Keratinocyte (primary cell): Measurements from ENCODE around the gene POLA1. TPM values are rescaled to one million over a fixed set of nuclear protein-coding genes. Genes with fewer than 3 reads are reported as not detected.

Experiments
- DNase-seq: peaks from one replicate; pipeline ENCODE4 v3.0.0-alpha.2; 2011; ENCODE audit warnings: low read depth, missing footprints, low spot score
- FAIRE-seq: peaks from 2 replicates; lab custom pipeline; 2011; peaks lifted over from hg19 to GRCh38; lab: Jason Lieb, UNC
- H2AFZ ChIP-seq: 2 replicates; pipeline ENCODE4 v1.6.0; 2012; ENCODE audit warnings: low read length, control low read depth, inconsistent platforms; ENCODE audit not compliant: control insufficient read depth
- H3K27ac ChIP-seq: 2 replicates; pipeline ENCODE4 v1.5.1; 2011; ENCODE audit warnings: low read length; ENCODE audit not compliant: control insufficient read depth, insufficient read depth
- H3K27me3 ChIP-seq: 3 replicates; pipeline ENCODE4 v1.6.0; 2011; ENCODE audit warnings: low read length; ENCODE audit not compliant: control insufficient read depth, insufficient read depth; ENCODE audit errors: extremely low read depth
- H3K36me3 ChIP-seq, 2 experiments: 2 replicates in 1 of 2; 3 replicates in 1 of 2; pipeline ENCODE4 v1.5.1; 2011; ENCODE audit warnings: low read length in 2 of 2, mild to moderate bottlenecking in 1 of 2; ENCODE audit not compliant: control insufficient read depth in 2 of 2, insufficient read depth in 2 of 2; ENCODE audit errors: extremely low read depth in 1 of 2
- H3K4me1 ChIP-seq: 3 replicates; pipeline ENCODE4 v1.5.1; 2011; ENCODE audit warnings: low read length; ENCODE audit not compliant: control insufficient read depth, insufficient read depth; ENCODE audit errors: extremely low read depth
- H3K4me2 ChIP-seq: 3 replicates; pipeline ENCODE4 v1.6.0; 2011; ENCODE audit warnings: low read depth, low read length; ENCODE audit not compliant: control insufficient read depth, insufficient read depth; ENCODE audit errors: extremely low read depth
- H3K4me3 ChIP-seq, 3 experiments: fragments of 200-600 bp in 1 of 3; sonication (generic) in 1 of 3; 2 replicates in 2 of 3; 3 replicates in 1 of 3; pipeline ENCODE4 v1.5.1; 2011 to 2016; ENCODE audit warnings: low read length in 3 of 3, mild to moderate bottlenecking in 3 of 3, control low read depth in 2 of 3, inconsistent platforms in 1 of 3, low read depth in 1 of 3, mixed read lengths in 1 of 3, mixed run types in 1 of 3, moderate library complexity in 1 of 3; ENCODE audit not compliant: control insufficient read depth in 2 of 3, insufficient read depth in 2 of 3; ENCODE audit errors: extremely low read depth in 1 of 3
- H3K79me2 ChIP-seq: 2 replicates; pipeline ENCODE4 v1.6.0; 2012; ENCODE audit warnings: low read length; ENCODE audit not compliant: control insufficient read depth, insufficient read depth
- H3K9ac ChIP-seq: 3 replicates; pipeline ENCODE4 v1.6.0; 2011; ENCODE audit warnings: low read length; ENCODE audit not compliant: control insufficient read depth, insufficient read depth; ENCODE audit errors: extremely low read depth
- H3K9me1 ChIP-seq: 3 replicates; pipeline ENCODE4 v1.6.0; 2011; ENCODE audit warnings: low read length; ENCODE audit not compliant: control insufficient read depth, insufficient read depth; ENCODE audit errors: extremely low read depth
- H3K9me3 ChIP-seq: 2 replicates; pipeline ENCODE4 v1.5.1; 2012; ENCODE audit warnings: low read depth, low read length; ENCODE audit not compliant: control insufficient read depth
- H4K20me1 ChIP-seq: 3 replicates; pipeline ENCODE4 v1.6.0; 2011; ENCODE audit warnings: low read length; ENCODE audit not compliant: control insufficient read depth, insufficient read depth; ENCODE audit errors: extremely low read depth
- CTCF ChIP-seq, 3 experiments: IDR thresholded peaks in 1 of 3; conservative IDR thresholded peaks in 1 of 3; optimal IDR thresholded peaks in 1 of 3; 2 replicates in 2 of 3; 3 replicates in 1 of 3; pipeline versions ENCODE3 to v1.5.1; 2011; ENCODE audit warnings: low read length in 3 of 3, mild to moderate bottlenecking in 3 of 3, moderate library complexity in 2 of 3, control low read depth in 1 of 3, inconsistent platforms in 1 of 3; ENCODE audit not compliant: insufficient read depth in 2 of 3; ENCODE audit errors: extremely low read depth in 1 of 3
- EZH2 ChIP-seq: IDR thresholded peaks from one replicate; pipeline ENCODE4 v1.6.1; 2012; ENCODE audit warnings: inconsistent platforms, mild to moderate bottlenecking, low read length, moderate library complexity
- dilution Hi-C: fragments of 300-500 bp; cut with MboI; formaldehyde crosslinking; loops from one replicate; pipeline ENCODE4 v1.7.0; 2020; ENCODE audit warnings: low sequenced_read_pairs; ENCODE audit not compliant: extremely low pct_ligation_motif_present
- polyA plus RNA-seq, 5 experiments: library from polyadenylated mRNA; depleted of rRNA in 3 of 5; stranded (reverse) in 3 of 5; stranded (forward) in 1 of 5; unstranded in 1 of 5; fragments of >200 nt; gene quantifications; 1 replicate in 1 of 5; 2 replicates in 3 of 5; 3 replicates in 1 of 5; pipeline versions ENCODE4 v1.2.1 to v1.2.3, GENCODE V29; 2011 to 2012; ENCODE audit warnings: missing spikeins in 2 of 5, low read depth in 1 of 5, low replicate concordance in 1 of 5

The POLA1 gene
- polyA plus RNA-seq, 1 donor (not counting 4 experiments of a cell fraction or from before 2014, with no cell fraction given) = 3.9 TPM

GRCh38 chrX:24696294-24696693, 2.6 kb downstream of the POLA1 start:
- Histone ChIP-seq H3K27ac (no peak overlapping the region), H3K9me3 (no peaks in the 10 kb centered on the region), H2AFZ (no peak overlapping the region), H3K9ac (no peak overlapping the region), H3K9me1 (no peaks in the 10 kb centered on the region), H3K36me3 (peaks cover 0 to 3% of the 10 kb centered on the region in 2 experiments), H3K4me3 (no peak overlapping the region), H3K4me2 (no peak overlapping the region), H3K27me3 (no peaks in the 10 kb centered on the region), H3K79me2 (peaks cover 29% of the 10 kb centered on the region), H3K4me1 (no peaks in the 10 kb centered on the region), H4K20me1 (no peaks in the 10 kb centered on the region)
- TF ChIP-seq EZH2 (no peak), CTCF (optimal IDR thresholded peaks at IDR 0.05 in 1 of 3, IDR thresholded peaks at IDR 0.05 in 1 of 3, conservative IDR thresholded peaks at IDR 0.05 in 1 of 3; ENCODE audit: extremely low read depth in 1 of 3, insufficient read depth in 2 of 3, low read length in 3 of 3) (no peak)
- FAIRE-seq = no peak
- dilution Hi-C loops = no loop called here
- DNase-seq = no peak

GRCh38 chrX:24702362-24703184, 8.9 kb downstream of the POLA1 start:
- no peak overlapping the region for H2AFZ ChIP-seq
- dilution Hi-C loops = no loop called here
- no peaks in the 10 kb centered on the region for H3K9me3 ChIP-seq
- DNase-seq (no peak), FAIRE-seq (no peak)
- no peaks in the 10 kb centered on the region for H4K20me1 ChIP-seq
- no peaks in the 10 kb centered on the region for H3K36me3 ChIP-seq
- no peak for TF ChIP-seq CTCF (optimal IDR thresholded peaks at IDR 0.05 in 1 of 3, IDR thresholded peaks at IDR 0.05 in 1 of 3, conservative IDR thresholded peaks at IDR 0.05 in 1 of 3; ENCODE audit: extremely low read depth in 1 of 3, insufficient read depth in 2 of 3, low read length in 3 of 3)
- no peak for TF ChIP-seq EZH2
- H3K9me1 ChIP-seq = no peaks in the 10 kb centered on the region
- no peaks in the 10 kb centered on the region for H3K27me3 ChIP-seq
- no peak overlapping the region for H3K9ac ChIP-seq
- H3K27ac ChIP-seq = no peak overlapping the region
- H3K4me1 ChIP-seq = no peaks in the 10 kb centered on the region
- H3K4me3 ChIP-seq = no peak overlapping the region
- no peak overlapping the region for H3K4me2 ChIP-seq
- H3K79me2 ChIP-seq = peaks cover 2% of the 10 kb centered on the region
